CD4-positive, alpha-beta T cell (primary cell): ENCODE data around the gene ABCA2. TPM values are rescaled to one million over a fixed set of nuclear protein-coding genes. Genes with fewer than 3 reads are reported as not detected.
A peak's percentile ranks its signal among the peaks of the same experiment; 100 is the strongest.

Experiments
- ATAC-seq: fragments of 200-7000 bp; cut with Tn5 transposase; one replicate; pipeline ENCODE4 v1.10.0; 2022; ENCODE audit warnings: mild to moderate bottlenecking; ENCODE audit not compliant: poor library complexity
- CTCF ChIA-PET: fragments of 350-600 bp; sonication (Branson Sonifier 250); formaldehyde crosslinking; loops from one replicate; lab custom pipeline; 2021; ENCODE audit warnings: antibody characterized with exemption, inconsistent platforms; lab: Charles Lee
- POLR2A ChIA-PET: fragments of 350-600 bp; sonication (Branson Sonifier 250); formaldehyde crosslinking; loops from one replicate; lab custom pipeline; 2021; ENCODE audit warnings: antibody characterized with exemption, inconsistent platforms; lab: Charles Lee
- DNase-seq, 14 experiments: peaks; one replicate each; pipeline ENCODE4 v3.0.0-alpha.2; 2013 to 2020; ENCODE audit warnings: mixed read lengths in 2 of 14
- H3K27ac ChIP-seq, 2 donors: one replicate each; pipeline versions ENCODE4 v1.5.1 to v1.7.0; 2013; ENCODE audit warnings: low read length in 2 of 2, low read depth in 1 of 2, mild to moderate bottlenecking in 1 of 2
- H3K27me3 ChIP-seq, 2 experiments: 1 replicate in 1 of 2; 2 replicates in 1 of 2; pipeline versions ENCODE4 v1.6.1 to v1.7.0; 2013; ENCODE audit warnings: low read length in 2 of 2, control low read depth in 1 of 2, mild to moderate bottlenecking in 1 of 2, moderate library complexity in 1 of 2; ENCODE audit not compliant: insufficient read depth in 2 of 2, control insufficient read depth in 1 of 2
- H3K36me3 ChIP-seq: one replicate; pipeline ENCODE4 v1.6.1; 2013; ENCODE audit warnings: low read length, control low read depth; ENCODE audit not compliant: insufficient read depth
- H3K4me1 ChIP-seq: one replicate; pipeline ENCODE4 v1.6.1; 2013; ENCODE audit warnings: low read length, control low read depth; ENCODE audit not compliant: insufficient read depth
- H3K4me3 ChIP-seq: one replicate; pipeline ENCODE4 v1.5.1; 2013; ENCODE audit warnings: mild to moderate bottlenecking, low read length, moderate library complexity
- H3K9me3 ChIP-seq, 2 experiments: 1 replicate in 1 of 2; 2 replicates in 1 of 2; pipeline versions ENCODE4 v1.6.1 to v1.7.0; 2013; ENCODE audit warnings: low read length in 2 of 2, mild to moderate bottlenecking in 2 of 2, control low read depth in 1 of 2, moderate library complexity in 1 of 2; ENCODE audit not compliant: control insufficient read depth in 1 of 2, insufficient read depth in 1 of 2
- H3K27ac Mint-ChIP-seq: one replicate; pipeline ENCODE4 v1.8.0; 2020; ENCODE audit warnings: mixed read lengths
- H3K27me3 Mint-ChIP-seq: one replicate; pipeline ENCODE4 v1.8.0; 2021; ENCODE audit warnings: mixed read lengths
- H3K36me3 Mint-ChIP-seq: one replicate; pipeline ENCODE4 v1.8.0; 2021; ENCODE audit warnings: low read depth, mixed read lengths
- H3K4me1 Mint-ChIP-seq: one replicate; pipeline ENCODE4 v1.8.0; 2021; ENCODE audit warnings: low read depth, mixed read lengths
- H3K4me3 Mint-ChIP-seq: one replicate; pipeline ENCODE4 v1.8.0; 2020; ENCODE audit warnings: mild to moderate bottlenecking, mixed read lengths
- H3K9me3 Mint-ChIP-seq: one replicate; pipeline ENCODE4 v1.8.0; 2020; ENCODE audit warnings: mixed read lengths
- intact Hi-C, 2 experiments: fragments of 100-400 bp; cut with DNase I in 1 of 2; cut with micrococcal nuclease in 1 of 2; formaldehyde crosslinking; loops; one replicate each; pipeline versions ENCODE4 v1.15.1 to v1.9.0; 2023 to 2025; cut with DNase I, micrococcal nuclease
- total RNA-seq, 174 experiments: library from RNA in 2 of 174; stranded (reverse) in 2 of 174; gene quantifications; one replicate each; pipeline ENCODE4 v1.2.3 and lab custom pipeline; 2021 to 2026
- TF ChIP-seq, protein P1 (sequence below): fragments of 200-600 bp; IDR thresholded peaks from one replicate; pipeline ENCODE4 v1.8.0; 2022; ENCODE audit warnings: antibody characterized with exemption, mild to moderate bottlenecking

Gene ABCA2
- total RNA-seq, 2 experiments from 2014 or later = 80.1 to 86.8 TPM

DNA sequence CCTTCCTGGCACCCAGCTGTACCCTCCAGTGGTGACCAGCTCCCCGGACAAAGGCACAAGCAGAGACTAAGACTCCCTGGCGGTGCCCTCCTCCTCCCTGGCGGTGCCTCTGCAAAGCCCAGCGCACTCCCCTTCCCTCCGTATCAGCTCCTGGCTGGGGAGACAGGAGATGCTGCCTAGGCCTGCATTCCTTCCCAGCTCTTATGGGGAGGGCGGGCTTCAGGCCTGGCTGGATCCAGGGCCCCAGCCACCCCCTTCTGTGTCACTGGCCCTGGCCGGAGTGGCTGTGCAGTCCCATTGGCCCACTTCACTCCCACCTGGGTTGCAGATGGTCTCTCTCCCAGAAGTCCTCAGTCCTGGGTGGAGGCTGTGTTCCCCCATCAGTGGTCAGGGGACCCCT lies 69.6 kb downstream of the ABCA2 start:
- peak overlapping the region in 1 of 2 donors; percentile 5 for H3K27ac ChIP-seq
- ChIA-PET POLR2A (no interaction called here), CTCF (no interaction called here)
- Mint-ChIP-seq H3K36me3 (no peaks in the 10 kb centered on the region), H3K4me1 (peaks cover 14% of the 10 kb centered on the region), H3K27ac (no peak overlapping the region), H3K4me3 (no peak overlapping the region), H3K27me3 (no peaks in the 10 kb centered on the region), H3K9me3 (peaks cover 2% of the 10 kb centered on the region)
- H3K36me3 ChIP-seq = no peaks in the 10 kb centered on the region
- TF ChIP-seq, protein P1, sequence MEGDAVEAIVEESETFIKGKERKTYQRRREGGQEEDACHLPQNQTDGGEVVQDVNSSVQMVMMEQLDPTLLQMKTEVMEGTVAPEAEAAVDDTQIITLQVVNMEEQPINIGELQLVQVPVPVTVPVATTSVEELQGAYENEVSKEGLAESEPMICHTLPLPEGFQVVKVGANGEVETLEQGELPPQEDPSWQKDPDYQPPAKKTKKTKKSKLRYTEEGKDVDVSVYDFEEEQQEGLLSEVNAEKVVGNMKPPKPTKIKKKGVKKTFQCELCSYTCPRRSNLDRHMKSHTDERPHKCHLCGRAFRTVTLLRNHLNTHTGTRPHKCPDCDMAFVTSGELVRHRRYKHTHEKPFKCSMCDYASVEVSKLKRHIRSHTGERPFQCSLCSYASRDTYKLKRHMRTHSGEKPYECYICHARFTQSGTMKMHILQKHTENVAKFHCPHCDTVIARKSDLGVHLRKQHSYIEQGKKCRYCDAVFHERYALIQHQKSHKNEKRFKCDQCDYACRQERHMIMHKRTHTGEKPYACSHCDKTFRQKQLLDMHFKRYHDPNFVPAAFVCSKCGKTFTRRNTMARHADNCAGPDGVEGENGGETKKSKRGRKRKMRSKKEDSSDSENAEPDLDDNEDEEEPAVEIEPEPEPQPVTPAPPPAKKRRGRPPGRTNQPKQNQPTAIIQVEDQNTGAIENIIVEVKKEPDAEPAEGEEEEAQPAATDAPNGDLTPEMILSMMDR = no peak
- DNase-seq (no peak), ATAC-seq (no peak)
- no peaks in the 10 kb centered on the region for H3K27me3 ChIP-seq
- intact Hi-C loops = loop anchor here in 1 of 2 experiments (10.0 kb wide), 1 partner anchor 834 kb away; no protein-coding TSS in a partner anchor
- no peak overlapping the region for H3K4me3 ChIP-seq
- peaks cover 0 to 3% of the 10 kb centered on the region in 2 experiments for H3K9me3 ChIP-seq
- peaks cover 60% of the 10 kb centered on the region for H3K4me1 ChIP-seq

DNA sequence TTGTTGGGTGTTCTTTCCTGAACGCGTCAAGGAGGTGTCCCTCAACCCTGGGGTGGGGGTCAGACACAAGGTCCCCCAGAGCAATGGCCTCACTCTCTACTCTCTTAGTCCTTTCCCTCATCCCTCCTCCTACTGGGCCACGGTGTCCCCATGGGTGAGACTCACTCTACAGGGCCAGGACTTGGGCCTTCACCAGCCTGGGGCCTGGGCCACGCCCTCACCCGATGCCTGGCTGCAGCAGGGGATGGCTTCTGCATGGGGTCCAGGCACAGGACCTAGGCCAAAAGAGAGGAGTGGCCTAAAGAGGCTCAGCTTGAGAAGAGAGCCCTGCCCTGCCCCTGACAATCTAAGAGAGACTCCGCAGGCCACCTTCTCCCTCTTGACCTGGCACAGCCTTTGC lies 70.1 kb downstream of the ABCA2 start:
- Mint-ChIP-seq H3K27ac (no peak overlapping the region), H3K27me3 (no peaks in the 10 kb centered on the region), H3K36me3 (no peaks in the 10 kb centered on the region), H3K9me3 (peaks cover 2% of the 10 kb centered on the region), H3K4me1 (peaks cover 11% of the 10 kb centered on the region), H3K4me3 (peak overlapping the region; percentile 20)
- peaks cover 55% of the 10 kb centered on the region for H3K4me1 ChIP-seq
- ATAC-seq = no peak
- no peak overlapping the region for H3K4me3 ChIP-seq
- no peak overlapping the region for H3K27ac ChIP-seq
- intact Hi-C loops = loop anchor here in 1 of 2 experiments (10.0 kb wide), 1 partner anchor 833 kb away; no protein-coding TSS in a partner anchor
- ChIA-PET POLR2A (no interaction called here), CTCF (no interaction called here)
- TF ChIP-seq, protein P1 = no peak
- H3K27me3 ChIP-seq = no peaks in the 10 kb centered on the region
- no peaks in the 10 kb centered on the region for H3K36me3 ChIP-seq
- no peak for DNase-seq
- H3K9me3 ChIP-seq = peaks cover 0 to 3% of the 10 kb centered on the region in 2 experiments

DNA sequence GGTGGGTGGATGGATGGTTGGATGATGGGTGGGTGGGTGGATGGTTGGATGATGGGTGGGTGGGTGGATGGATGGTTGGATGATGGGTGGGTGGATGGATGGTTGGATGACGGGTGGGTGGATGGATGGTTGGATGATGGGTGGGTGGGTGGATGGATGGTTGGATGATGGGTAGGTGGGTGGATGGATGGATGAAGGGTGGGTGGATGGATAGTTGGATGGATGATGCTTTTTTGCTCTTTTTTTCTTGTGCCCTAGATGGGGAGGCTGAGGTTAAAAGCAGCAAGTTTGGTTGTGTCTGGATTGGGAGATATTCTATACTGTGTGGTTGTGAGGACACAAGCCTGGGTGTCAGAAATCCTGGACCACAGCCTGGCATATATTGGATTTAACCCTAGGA lies 70.6 kb downstream of the ABCA2 start:
- Mint-ChIP-seq H3K9me3 (peaks cover 2% of the 10 kb centered on the region), H3K4me1 (peaks cover 7% of the 10 kb centered on the region)
- CTCF ChIA-PET = no interaction called here

More for the DNA sequence above, 70.6 kb downstream of the ABCA2 start:
- Mint-ChIP-seq H3K4me3 (no peak overlapping the region), H3K27ac (no peak overlapping the region), H3K27me3 (no peaks in the 10 kb centered on the region), H3K36me3 (no peaks in the 10 kb centered on the region)
- TF ChIP-seq, protein P1 = no peak
- H3K36me3 ChIP-seq = no peaks in the 10 kb centered on the region
- no peak overlapping the region for H3K27ac ChIP-seq
- no peak overlapping the region for H3K4me3 ChIP-seq
- H3K27me3 ChIP-seq = no peaks in the 10 kb centered on the region
- H3K4me1 ChIP-seq = peaks cover 50% of the 10 kb centered on the region
- ATAC-seq = no peak
- peaks cover 0 to 3% of the 10 kb centered on the region in 2 experiments for H3K9me3 ChIP-seq
- intact Hi-C loops = loop anchor here in 1 of 2 experiments (10.0 kb wide), 1 partner anchor 833 kb away; no protein-coding TSS in a partner anchor
- POLR2A ChIA-PET = no interaction called here
- no peak for DNase-seq

Other genes starting within 250 kb of the ABCA2 start
- 10 to 100 TPM; 14.6 to 17.1 TPM for gene TMEM141, start 236.9 kb downstream of the ABCA2 start, total RNA-seq
- gene CCDC183, start 231.9 kb downstream of the ABCA2 start, total RNA-seq = 1 to 10 TPM; 3.0 to 4.6 TPM
- gene RABL6, start 220.3 kb downstream of the ABCA2 start, total RNA-seq = 10 to 100 TPM; 46.4 to 48.5 TPM
- 1 to 10 TPM; 1.1 to 1.2 TPM for gene AJM1, start 185.8 kb downstream of the ABCA2 start, total RNA-seq
- gene PHPT1, start 178.8 kb downstream of the ABCA2 start, total RNA-seq = 10 to 100 TPM; 13.6 to 17.8 TPM
- 1 to 10 TPM; 2.2 to 3.4 TPM for gene MAMDC4, start 175.9 kb downstream of the ABCA2 start, total RNA-seq
- gene EDF1, start 161.9 kb downstream of the ABCA2 start, total RNA-seq = 100 to 1,000 TPM; 215 to 220 TPM
- 10 to 100 TPM; 10.6 to 11.6 TPM for gene TRAF2, start 141.7 kb downstream of the ABCA2 start, total RNA-seq
- gene FBXW5, start 83.5 kb downstream of the ABCA2 start, total RNA-seq = 10 to 100 TPM; 41.0 to 41.7 TPM
- not detected for gene C8G, start 83.0 kb downstream of the ABCA2 start, total RNA-seq
- 1 to 10 TPM; 1.3 to 1.5 TPM for gene LCN12, start 76.0 kb downstream of the ABCA2 start, total RNA-seq
- 10 to 100 TPM; 40.6 to 41.0 TPM for gene PTGDS, start 50.7 kb downstream of the ABCA2 start, total RNA-seq
- 1 to 10 TPM in 1 of 2 experiments, under 1 TPM in 1; 0.93 to 1.0 TPM for gene LCNL1, start 45.2 kb downstream of the ABCA2 start, total RNA-seq
- gene PAXX, start 35.8 kb downstream of the ABCA2 start, total RNA-seq = 10 to 100 TPM; 67.0 to 67.8 TPM
- gene CLIC3, start 31.7 kb downstream of the ABCA2 start, total RNA-seq = 1 to 10 TPM; 2.1 to 2.8 TPM
- 1 to 10 TPM; 1.7 to 1.8 TPM for gene FUT7, start 3.9 kb upstream of the ABCA2 start, total RNA-seq
- 10 to 100 TPM; 15.3 to 16.0 TPM for gene NPDC1, start 17.9 kb upstream of the ABCA2 start, total RNA-seq
- gene ENTPD2, start 25.8 kb upstream of the ABCA2 start, total RNA-seq = not detected
- gene SAPCD2, start 42.3 kb upstream of the ABCA2 start, total RNA-seq = under 1 TPM; 0.17 to 0.19 TPM
- gene UAP1L1, start 49.3 kb upstream of the ABCA2 start, total RNA-seq = 1 to 10 TPM; 6.5 to 6.8 TPM
- gene MAN1B1, start 58.7 kb upstream of the ABCA2 start, total RNA-seq = 10 to 100 TPM; 60.9 to 66.9 TPM
- 100 to 1,000 TPM; 344 to 349 TPM for gene DPP7, start 86.5 kb upstream of the ABCA2 start, total RNA-seq
- gene GRIN1, start 110.9 kb upstream of the ABCA2 start, total RNA-seq = not detected
- not detected for gene LRRC26, start 141.8 kb upstream of the ABCA2 start, total RNA-seq
- not detected for gene TMEM210, start 143.8 kb upstream of the ABCA2 start, total RNA-seq
- 100 to 1,000 TPM; 144 to 149 TPM for gene ANAPC2, start 160.3 kb upstream of the ABCA2 start, total RNA-seq
- gene SSNA1, start 160.4 kb upstream of the ABCA2 start, total RNA-seq = 10 to 100 TPM; 30.1 to 30.5 TPM
- 1 to 10 TPM; 6.1 to 8.6 TPM for gene TPRN, start 172.5 kb upstream of the ABCA2 start, total RNA-seq
- 10 to 100 TPM; 18.2 to 18.7 TPM for gene TMEM203, start 177.4 kb upstream of the ABCA2 start, total RNA-seq
- 10 to 100 TPM; 22.8 to 25.3 TPM for gene NDOR1, start 177.5 kb upstream of the ABCA2 start, total RNA-seq
- gene RNF208, start 194.0 kb upstream of the ABCA2 start, total RNA-seq = under 1 TPM; 0.66 to 0.67 TPM
- under 1 TPM; 0.33 to 0.42 TPM for gene CYSRT1, start 196.9 kb upstream of the ABCA2 start, total RNA-seq
- gene RNF224, start 199.3 kb upstream of the ABCA2 start, total RNA-seq = under 1 TPM in 1 of 2 experiments, not detected in 1; 0.14 TPM
- gene SLC34A3, start 202.7 kb upstream of the ABCA2 start, total RNA-seq = not detected
- 10 to 100 TPM; 93.8 to 98.2 TPM for gene TUBB4B, start 213.1 kb upstream of the ABCA2 start, total RNA-seq
- gene STPG3, start 223.0 kb upstream of the ABCA2 start, total RNA-seq = not detected
- 10 to 100 TPM; 20.7 to 21.2 TPM for gene NELFB, start 227.1 kb upstream of the ABCA2 start, total RNA-seq
- gene TOR4A, start 249.5 kb upstream of the ABCA2 start, total RNA-seq = under 1 TPM; 0.67 to 0.80 TPM